Uterus (tissue), 4 donors: Measurements from ENCODE around the gene EMILIN2. TPM values are rescaled to one million over a fixed set of nuclear protein-coding genes. Genes with fewer than 3 reads are reported as not detected.

ENCODE experiments used
- DNase-seq, 2 donors: peaks; one replicate each; pipeline ENCODE4 v3.0.0-alpha.2; 2019 to 2020
- H3K27ac ChIP-seq, 2 donors: fragments of 200-600 bp; sonication (generic); 1 replicate in 1 of 2; 2 replicates in 1 of 2; pipeline ENCODE4 v1.5.1; 2016 to 2018
- H3K27me3 ChIP-seq, 2 donors: fragments of 200-600 bp; sonication (generic); one replicate each; pipeline ENCODE4 v1.5.1; 2018 to 2019; ENCODE audit warnings: control low read depth in 1 of 2
- H3K36me3 ChIP-seq, 2 donors: fragments of 200-600 bp; sonication (generic); one replicate each; pipeline ENCODE4 v1.5.1; 2019; ENCODE audit warnings: control low read depth in 1 of 2
- H3K4me1 ChIP-seq, 2 donors: fragments of 200-600 bp; sonication (generic); one replicate each; pipeline ENCODE4 v1.5.1; 2018 to 2019; ENCODE audit warnings: control low read depth in 1 of 2
- H3K4me3 ChIP-seq, 2 donors: fragments of 200-600 bp; sonication (generic); 1 replicate in 1 of 2; 2 replicates in 1 of 2; pipeline ENCODE4 v1.5.1; 2018 to 2019; ENCODE audit warnings: mild to moderate bottlenecking in 1 of 2
- H3K9me3 ChIP-seq, 2 donors: fragments of 200-600 bp; sonication (generic); one replicate each; pipeline ENCODE4 v1.5.1; 2019; ENCODE audit warnings: control low read depth in 1 of 2
- CTCF ChIP-seq, 4 experiments: fragments of 200-600 bp in 2 of 4; fragments of 450-650 bp in 2 of 4; sonication (generic) in 2 of 4; IDR thresholded peaks; one replicate each; pipeline ENCODE4 v1.5.1; 2016 to 2019; ENCODE audit warnings: antibody characterized with exemption in 4 of 4, mild to moderate bottlenecking in 2 of 4, moderate library complexity in 1 of 4
- POLR2A ChIP-seq, 2 donors: fragments of 450-650 bp; IDR thresholded peaks; one replicate each; pipeline ENCODE4 v1.6.1; 2016; ENCODE audit warnings: antibody characterized with exemption in 2 of 2, mild to moderate bottlenecking in 1 of 2, moderate library complexity in 1 of 2
- intact Hi-C: fragments of 100-400 bp; cut with DNase I; formaldehyde crosslinking; loops from one replicate; pipeline ENCODE4 v1.15.1; 2023; ENCODE audit warnings: low total_unique reads
- total RNA-seq, 4 donors: library from RNA; depleted of rRNA in 3 of 4; stranded (reverse); fragments of >200 nt in 3 of 4; gene quantifications; one replicate each; pipeline versions ENCODE4 v1.1.0 to v1.2.4, GENCODE V29; 2014 to 2023
- donor health status: DM: yes; HTN: yes; CAD: no.

Gene EMILIN2
- total RNA-seq, 4 donors from 2014 or later: 25.6 to 60.2 (median 43.2) TPM

- Histone ChIP-seq H3K9me3 (no peaks in the 10 kb centered on the region), H3K27ac (peak overlapping the region; percentile 84 to 91), H3K4me1 (peaks cover 0 to 7% of the 10 kb centered on the region in 2 donors), H3K4me3 (peak overlapping the region; percentile 39 to 58), H3K36me3 (no peaks in the 10 kb centered on the region), H3K27me3 (no peaks in the 10 kb centered on the region)
- TF ChIP-seq CTCF (IDR thresholded peaks at IDR 0.05): peak in 2 of 4 experiments; percentile 33 to 64
- TF ChIP-seq POLR2A (IDR thresholded peaks at IDR 0.05): peak in 1 of 2 donors; percentile 32
- DNase-seq: peak; percentile 58 to 59
- intact Hi-C loops: loop anchor here (10.0 kb wide), 1 partner anchor 252 kb away; the partner anchor contains the start of gene SMCHD1
These were observed 60.1 kb downstream of the EMILIN2 start for GRCh38 chr18:2906704-2907549.

DNA sequence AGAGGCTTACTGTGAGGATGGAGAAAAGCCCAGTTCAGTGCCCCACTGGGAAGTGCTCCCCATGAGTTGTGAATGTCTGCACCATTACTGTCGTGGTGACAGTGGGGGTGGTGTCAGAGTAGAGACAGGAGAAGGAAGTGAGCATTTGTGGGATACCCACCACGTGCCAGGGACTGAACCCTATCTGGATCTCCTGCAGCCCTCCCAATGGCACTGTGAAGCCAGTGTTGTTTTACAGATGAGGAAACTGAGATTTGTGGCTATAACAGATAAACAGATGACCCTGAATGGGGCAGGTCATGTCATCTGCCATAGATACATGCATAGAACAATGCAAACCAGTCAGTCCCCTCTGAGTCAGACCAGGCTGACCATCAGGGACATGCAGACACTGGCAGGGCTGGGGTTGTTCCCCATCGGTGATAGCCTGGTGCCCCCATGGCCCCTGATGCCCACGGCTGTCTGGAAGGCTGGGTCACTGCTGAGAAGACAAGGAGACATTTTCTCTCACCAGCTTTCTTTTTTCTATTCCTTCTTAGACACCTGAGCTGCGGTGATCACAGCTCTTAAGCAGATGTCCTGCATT is 60.8 kb downstream of the EMILIN2 start:
- Histone ChIP-seq H3K36me3 (no peaks in the 10 kb centered on the region), H3K4me3 (no peak overlapping the region), H3K27ac (peak overlapping the region; percentile 84 to 91), H3K4me1 (peaks cover 0 to 3% of the 10 kb centered on the region in 2 donors), H3K9me3 (no peaks in the 10 kb centered on the region), H3K27me3 (no peaks in the 10 kb centered on the region)
- no peak for DNase-seq
- TF ChIP-seq POLR2A (IDR thresholded peaks at IDR 0.05) (no peak), CTCF (IDR thresholded peaks at IDR 0.05) (no peak)
- intact Hi-C loops: loop anchor here (10.0 kb wide), 1 partner anchor 253 kb away; the partner anchor contains the start of gene SMCHD1

DNA sequence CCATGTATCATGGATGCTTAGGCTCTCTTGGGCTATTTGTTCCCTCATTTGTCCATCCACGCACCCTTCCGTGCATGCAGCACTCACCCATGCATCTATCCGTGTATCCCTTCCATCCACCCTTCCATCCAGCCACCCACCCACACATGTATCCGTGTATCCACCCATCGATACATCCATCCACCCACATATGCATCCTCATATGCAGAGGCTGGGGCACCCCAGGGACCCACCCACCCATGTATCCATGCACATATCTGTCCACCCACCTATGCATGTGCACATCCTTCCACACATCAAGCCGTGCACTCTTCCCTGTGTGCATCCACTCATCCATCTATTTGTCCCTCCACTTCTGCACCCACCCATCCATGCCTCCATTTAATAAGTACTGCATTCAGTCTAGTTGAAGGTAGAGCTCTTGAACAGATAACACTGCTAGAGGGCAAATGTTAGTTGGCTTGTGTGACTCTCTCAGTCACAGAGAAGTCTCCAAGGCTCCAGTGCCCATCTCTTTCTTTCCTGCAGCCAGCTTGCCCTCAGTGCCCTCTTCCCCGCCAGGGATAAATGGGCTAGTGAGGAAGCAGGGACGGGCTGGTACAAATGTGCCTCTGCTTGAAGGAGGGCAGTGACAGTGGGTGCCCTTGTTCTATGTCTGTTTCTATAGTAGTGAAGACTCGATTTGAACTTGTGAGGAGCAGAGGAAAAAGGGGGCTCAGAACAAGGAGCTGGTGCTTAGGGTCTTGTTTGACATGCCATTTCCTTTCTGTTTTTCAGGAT is 61.5 kb downstream of the EMILIN2 start:
- Histone ChIP-seq H3K36me3 (no peaks in the 10 kb centered on the region), H3K4me1 (no peaks in the 10 kb centered on the region), H3K9me3 (no peaks in the 10 kb centered on the region), H3K4me3 (no peak overlapping the region), H3K27me3 (no peaks in the 10 kb centered on the region), H3K27ac (no peak overlapping the region)
- no peak for TF ChIP-seq CTCF (IDR thresholded peaks at IDR 0.05)
- TF ChIP-seq POLR2A (IDR thresholded peaks at IDR 0.05): no peak
- intact Hi-C loops: loop anchor here (10.0 kb wide), 1 partner anchor 254 kb away; the partner anchor contains the start of gene SMCHD1
- DNase-seq: peak in 1 of 2 donors; percentile 11

DNA sequence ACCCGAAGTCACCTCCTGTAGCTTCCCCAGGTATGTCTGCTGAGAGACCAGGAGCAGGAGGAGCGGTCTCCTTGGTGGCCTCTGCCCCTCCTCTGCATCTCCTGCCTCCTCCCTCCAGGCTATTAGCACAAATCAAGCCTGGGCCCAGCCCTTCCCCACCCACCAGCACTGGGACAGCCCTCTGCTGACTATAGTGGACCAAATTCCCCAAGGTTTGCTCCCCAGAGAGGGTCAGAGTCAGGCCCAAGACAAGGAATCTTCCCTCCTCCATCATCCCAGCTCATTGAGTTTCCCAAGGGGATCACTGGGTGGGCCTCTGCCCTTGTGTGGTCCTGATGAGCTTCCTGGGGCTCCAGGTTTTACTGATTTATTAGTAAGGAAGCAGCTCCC is 62.1 kb downstream of the EMILIN2 start:
- no peaks in the 10 kb centered on the region for H3K36me3 ChIP-seq
- H3K9me3 ChIP-seq: no peaks in the 10 kb centered on the region
- H3K27me3 ChIP-seq: no peaks in the 10 kb centered on the region
- H3K4me1 ChIP-seq: no peaks in the 10 kb centered on the region
- intact Hi-C loops: loop anchor here (10.0 kb wide), 1 partner anchor 254 kb away; the partner anchor contains the start of gene SMCHD1
- TF ChIP-seq POLR2A (IDR thresholded peaks at IDR 0.05) (no peak), CTCF (IDR thresholded peaks at IDR 0.05) (no peak)
- H3K4me3 ChIP-seq: no peak overlapping the region
- no peak overlapping the region for H3K27ac ChIP-seq
- DNase-seq: peak in 1 of 2 donors; percentile 10
